Measurements from ENCODE around the gene PRAMEF4. TPM values are rescaled to one million over a fixed set of nuclear protein-coding genes. Genes with fewer than 3 reads are reported as not detected.
"Not testable (repeated sequence)": the region's sequence is repeated elsewhere in the genome, so short reads cannot be mapped to it uniquely, and the experiment has no call there.

PRAMEF4 gene
- total RNA-seq, 1 donor from 2014 or later = not detected

DNA sequence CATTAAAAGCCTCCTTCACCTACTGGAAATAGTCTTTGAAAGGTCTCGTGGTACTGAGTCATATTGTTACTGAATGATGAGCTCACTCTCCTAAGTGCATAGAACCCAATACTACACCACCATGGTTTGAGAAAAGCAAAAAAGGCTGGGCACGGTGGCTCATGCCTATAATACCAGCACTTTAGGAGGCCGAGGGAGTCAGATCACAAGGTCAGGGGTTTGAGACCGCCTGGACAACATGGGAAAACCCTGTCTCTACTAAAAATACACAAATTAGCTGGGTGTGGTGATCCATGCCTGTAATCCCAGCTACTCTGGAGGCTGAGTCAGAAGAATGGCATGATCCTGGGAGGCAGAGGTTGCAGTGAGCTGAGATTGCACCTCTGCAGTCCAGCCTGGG is 34.2 kb downstream of the PRAMEF4 start:
- H3K27me3 ChIP-seq (ENCODE audit: low read depth) = peaks cover 47% of the 10 kb centered on the region
- H3K36me3 ChIP-seq = no peaks in the 10 kb centered on the region
- intact Hi-C loops (cut with micrococcal nuclease) = no loop called here
- TF ChIP-seq, protein P1, sequence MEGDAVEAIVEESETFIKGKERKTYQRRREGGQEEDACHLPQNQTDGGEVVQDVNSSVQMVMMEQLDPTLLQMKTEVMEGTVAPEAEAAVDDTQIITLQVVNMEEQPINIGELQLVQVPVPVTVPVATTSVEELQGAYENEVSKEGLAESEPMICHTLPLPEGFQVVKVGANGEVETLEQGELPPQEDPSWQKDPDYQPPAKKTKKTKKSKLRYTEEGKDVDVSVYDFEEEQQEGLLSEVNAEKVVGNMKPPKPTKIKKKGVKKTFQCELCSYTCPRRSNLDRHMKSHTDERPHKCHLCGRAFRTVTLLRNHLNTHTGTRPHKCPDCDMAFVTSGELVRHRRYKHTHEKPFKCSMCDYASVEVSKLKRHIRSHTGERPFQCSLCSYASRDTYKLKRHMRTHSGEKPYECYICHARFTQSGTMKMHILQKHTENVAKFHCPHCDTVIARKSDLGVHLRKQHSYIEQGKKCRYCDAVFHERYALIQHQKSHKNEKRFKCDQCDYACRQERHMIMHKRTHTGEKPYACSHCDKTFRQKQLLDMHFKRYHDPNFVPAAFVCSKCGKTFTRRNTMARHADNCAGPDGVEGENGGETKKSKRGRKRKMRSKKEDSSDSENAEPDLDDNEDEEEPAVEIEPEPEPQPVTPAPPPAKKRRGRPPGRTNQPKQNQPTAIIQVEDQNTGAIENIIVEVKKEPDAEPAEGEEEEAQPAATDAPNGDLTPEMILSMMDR (IDR thresholded peaks at IDR 0.05; ENCODE audit: borderline replicate concordance) = no peak
- H3K27ac ChIP-seq (replicated peaks) = no peak overlapping the region
- H3K4me3 ChIP-seq = no peak overlapping the region
- peaks cover 14% of the 10 kb centered on the region for H3K9me3 ChIP-seq (replicated peaks)
- H3K4me1 ChIP-seq = no peaks in the 10 kb centered on the region
- DNase-seq = no peak

DNA sequence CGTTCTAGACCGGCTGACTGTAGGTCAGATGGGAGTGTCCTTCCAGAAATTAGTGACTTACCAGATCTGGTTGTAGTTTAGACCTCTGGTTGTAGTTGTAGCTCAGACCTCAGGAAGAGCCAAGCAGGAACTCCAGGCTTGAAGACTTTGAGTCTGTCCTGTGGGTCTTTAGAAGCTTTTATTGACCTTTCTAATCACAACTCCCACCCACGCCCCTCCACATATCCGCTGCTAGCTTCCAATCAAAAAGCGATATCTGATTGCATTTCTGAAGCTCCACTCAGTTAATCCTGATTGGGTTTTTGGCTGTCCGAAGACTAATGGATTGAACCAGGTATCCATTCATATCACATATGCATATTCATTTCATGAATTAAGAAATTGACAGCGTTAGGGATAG is 37.4 kb downstream of the PRAMEF4 start, which contains the start of gene HNRNPCL1:
HNRNPCL1 (minus strand) TSS at position 101 of the 400 bp plus-strand sequence. CDS start 431 bp downstream, outside the sequence.
- not testable (repeated sequence) for H3K27ac ChIP-seq (replicated peaks)

DNA sequence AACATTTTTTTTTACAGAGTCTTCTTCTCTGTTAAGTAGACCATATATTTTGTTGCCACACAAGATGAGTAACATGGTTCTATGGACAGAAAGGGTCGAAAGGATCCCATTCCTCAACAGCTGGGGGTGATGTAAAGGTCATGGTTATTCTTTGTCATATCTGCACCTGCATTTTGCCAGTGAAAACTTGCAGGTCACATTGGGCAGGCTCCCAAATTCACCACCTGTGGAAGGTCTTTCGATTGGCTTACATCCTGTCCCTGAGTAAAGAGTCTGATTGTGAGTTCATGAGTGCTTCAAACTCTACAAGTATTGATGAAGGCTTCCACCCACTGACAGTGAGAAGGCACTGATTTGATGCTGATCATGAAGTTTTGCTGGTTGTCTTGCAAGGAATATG is 52.8 kb downstream of the PRAMEF4 start:
- H3K36me3 ChIP-seq; H3K27ac ChIP-seq (replicated peaks); intact Hi-C loops (cut with micrococcal nuclease); DNase-seq; H3K4me3 ChIP-seq; H3K4me1 ChIP-seq; H3K9me3 ChIP-seq (replicated peaks): not testable (repeated sequence)
- peaks cover 16% of the 10 kb centered on the region for H3K27me3 ChIP-seq (ENCODE audit: low read depth)

More for the DNA sequence above, 37.4 kb downstream of the PRAMEF4 start, which contains the start of gene HNRNPCL1:
- H3K4me1 ChIP-seq; H3K36me3 ChIP-seq; intact Hi-C loops (cut with micrococcal nuclease); H3K4me3 ChIP-seq; DNase-seq: not testable (repeated sequence)
- Histone ChIP-seq H3K27me3 (ENCODE audit: low read depth) (peaks cover 35% of the 10 kb centered on the region), H3K9me3 (replicated peaks) (peaks cover 22% of the 10 kb centered on the region)

DNA sequence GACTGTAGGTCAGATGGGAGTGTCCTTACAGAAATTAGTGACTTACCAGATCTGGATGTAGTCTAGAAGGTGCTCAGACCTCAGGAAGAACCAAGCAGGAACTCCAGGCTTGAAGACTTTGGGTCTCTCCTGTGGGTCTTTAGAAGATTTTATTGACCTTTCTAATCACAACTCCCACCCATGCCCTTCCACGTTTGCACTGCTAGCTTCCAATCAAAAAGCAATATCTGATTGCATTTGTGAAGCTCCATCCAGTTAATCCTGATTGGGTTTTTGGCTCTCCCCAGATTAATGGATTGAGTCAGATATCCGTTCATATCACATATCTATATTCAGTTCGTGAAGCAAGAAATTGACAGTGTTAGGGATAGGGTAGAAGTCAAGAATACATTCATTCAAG is 54.7 kb downstream of the PRAMEF4 start, which contains the start of gene PRAMEF11:
PRAMEF11 (minus strand) TSS at position 101 of the 400 bp plus-strand sequence. CDS start 2,621 bp downstream, outside the sequence.
- H3K27me3 ChIP-seq (ENCODE audit: low read depth); H3K27ac ChIP-seq (replicated peaks); H3K4me3 ChIP-seq; intact Hi-C loops (cut with micrococcal nuclease); H3K4me1 ChIP-seq; DNase-seq; H3K36me3 ChIP-seq; H3K9me3 ChIP-seq (replicated peaks): not testable (repeated sequence)

Other genes starting within 250 kb of the PRAMEF4 start
- gene AADACL4, start 242.1 kb downstream of the PRAMEF4 start, total RNA-seq = not detected
- not detected for gene AADACL3, start 170.1 kb downstream of the PRAMEF4 start, total RNA-seq
- gene CFAP107, start 140.0 kb downstream of the PRAMEF4 start, total RNA-seq = not detected
- gene PRAMEF12, start 112.5 kb downstream of the PRAMEF4 start, total RNA-seq = not detected
- not detected for gene PRAMEF1, start 94.8 kb downstream of the PRAMEF4 start, total RNA-seq
- gene PRAMEF11, start 54.8 kb downstream of the PRAMEF4 start, total RNA-seq = not detected
- not detected for gene HNRNPCL1, start 37.5 kb downstream of the PRAMEF4 start, total RNA-seq
- gene PRAMEF2, start 29.1 kb downstream of the PRAMEF4 start, total RNA-seq = not detected
- gene PRAMEF10, start 12.1 kb upstream of the PRAMEF4 start, total RNA-seq = not detected
- not detected for gene PRAMEF7, start 30.4 kb upstream of the PRAMEF4 start, total RNA-seq
- not detected for gene PRAMEF6, start 61.4 kb upstream of the PRAMEF4 start, total RNA-seq
- not detected for gene PRAMEF27, start 170.4 kb upstream of the PRAMEF4 start, total RNA-seq
- not detected for gene HNRNPCL3, start 174.6 kb upstream of the PRAMEF4 start, total RNA-seq
- gene PRAMEF25, start 184.6 kb upstream of the PRAMEF4 start, total RNA-seq = not detected
- gene HNRNPCL2, start 230.7 kb upstream of the PRAMEF4 start, total RNA-seq = not detected

Measured in left ventricle myocardium inferior (tissue), 1 donor.